Activated T-cell treated with anti-CD3 and anti-CD28 coated beads for 48 hours (primary cell): ENCODE measurements around the gene ADCY1.

Experiments
- DNase-seq: peaks from one replicate; pipeline ENCODE4 v3.0.0-alpha.2; 2020; ENCODE audit warnings: low read depth

ADCY1 gene

DNA sequence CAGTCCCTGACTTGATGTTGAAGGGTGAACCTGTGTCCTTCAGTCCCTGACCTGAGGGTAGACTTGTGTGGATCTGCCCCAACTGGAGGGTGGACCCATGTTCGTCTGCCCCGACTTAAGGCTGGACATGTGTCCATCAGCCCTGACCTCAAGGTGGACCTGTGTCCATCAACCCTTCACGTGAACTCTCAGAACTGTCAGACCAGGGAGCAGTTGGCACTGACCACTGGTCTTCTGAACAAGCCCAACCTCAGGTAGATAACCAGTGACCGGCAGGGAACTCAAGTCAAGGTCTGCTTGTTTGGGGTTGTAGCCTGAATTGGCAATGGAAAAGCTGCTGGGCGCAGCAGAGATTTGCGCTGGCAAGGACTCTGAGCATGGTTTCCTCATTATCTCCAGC is 96.5 kb downstream of the ADCY1 start:
- no peak for DNase-seq

DNA sequence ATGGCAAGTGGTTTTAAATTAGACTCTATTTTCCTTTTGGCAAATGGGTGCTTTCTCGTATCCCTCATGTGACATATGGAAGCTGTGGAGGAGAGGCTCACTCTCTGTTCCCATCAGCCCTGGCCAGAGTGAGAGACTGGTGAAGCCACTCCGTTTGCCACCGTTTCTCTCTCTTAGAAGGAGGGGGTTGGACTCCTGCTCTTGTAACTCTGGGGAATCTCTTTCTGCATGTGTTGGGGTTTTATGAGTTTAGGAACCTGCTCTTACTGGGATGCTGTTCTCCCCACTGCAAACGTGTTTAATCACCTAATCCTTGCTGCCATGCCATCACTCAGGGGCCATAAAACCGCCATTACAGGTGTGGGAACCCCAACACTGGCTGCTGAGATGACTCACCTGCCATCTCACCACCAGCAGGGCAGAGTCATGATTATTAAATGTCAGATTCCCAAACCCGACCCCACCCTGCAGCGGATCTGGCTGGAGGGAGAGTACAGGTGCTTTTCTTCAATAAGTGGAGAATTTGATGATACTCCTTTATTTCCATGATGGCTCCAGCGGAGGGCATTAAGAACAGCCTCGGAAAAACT is 103.2 kb downstream of the ADCY1 start:
- DNase-seq: no peak

DNA sequence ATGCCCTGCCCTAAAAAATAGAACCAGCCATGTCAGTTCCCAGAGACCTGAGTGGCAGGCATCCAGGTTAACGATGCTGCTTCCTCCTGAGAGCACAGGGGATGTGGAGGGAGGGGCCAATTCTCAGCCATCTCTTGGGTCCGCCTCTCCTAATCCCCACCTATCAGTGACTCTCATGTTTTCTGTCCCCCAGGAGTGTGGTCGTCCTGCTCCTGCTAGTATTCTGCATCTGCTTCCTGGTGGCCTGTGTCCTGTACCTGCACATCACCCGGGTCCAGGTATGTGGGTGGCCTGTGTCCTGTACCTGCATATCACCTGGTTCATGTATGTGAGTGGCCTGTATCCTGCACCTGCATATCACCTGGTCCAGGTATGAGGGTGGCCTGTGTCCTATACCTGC is 105.3 kb downstream of the ADCY1 start:
- DNase-seq: no peak

DNA sequence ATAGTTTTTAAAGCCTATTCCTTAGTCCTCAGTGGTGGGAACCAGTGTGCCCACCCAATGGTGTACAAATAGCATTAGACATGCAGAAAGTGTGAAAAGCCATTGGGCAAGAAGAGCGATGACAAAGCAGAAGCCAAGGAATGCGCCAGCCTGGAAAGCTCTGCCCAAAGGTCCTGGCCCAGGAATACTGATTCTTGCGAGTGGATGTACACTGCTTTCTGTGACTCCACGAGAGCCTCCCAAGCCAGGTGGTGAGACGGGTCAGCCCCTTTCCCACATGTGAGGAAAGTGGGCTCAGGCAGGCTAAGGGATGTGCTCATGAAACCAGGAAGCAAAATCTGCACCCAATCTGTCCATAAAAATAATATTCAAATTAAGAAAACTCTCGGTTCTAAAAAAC is 106.6 kb downstream of the ADCY1 start:
- DNase-seq: no peak

DNA sequence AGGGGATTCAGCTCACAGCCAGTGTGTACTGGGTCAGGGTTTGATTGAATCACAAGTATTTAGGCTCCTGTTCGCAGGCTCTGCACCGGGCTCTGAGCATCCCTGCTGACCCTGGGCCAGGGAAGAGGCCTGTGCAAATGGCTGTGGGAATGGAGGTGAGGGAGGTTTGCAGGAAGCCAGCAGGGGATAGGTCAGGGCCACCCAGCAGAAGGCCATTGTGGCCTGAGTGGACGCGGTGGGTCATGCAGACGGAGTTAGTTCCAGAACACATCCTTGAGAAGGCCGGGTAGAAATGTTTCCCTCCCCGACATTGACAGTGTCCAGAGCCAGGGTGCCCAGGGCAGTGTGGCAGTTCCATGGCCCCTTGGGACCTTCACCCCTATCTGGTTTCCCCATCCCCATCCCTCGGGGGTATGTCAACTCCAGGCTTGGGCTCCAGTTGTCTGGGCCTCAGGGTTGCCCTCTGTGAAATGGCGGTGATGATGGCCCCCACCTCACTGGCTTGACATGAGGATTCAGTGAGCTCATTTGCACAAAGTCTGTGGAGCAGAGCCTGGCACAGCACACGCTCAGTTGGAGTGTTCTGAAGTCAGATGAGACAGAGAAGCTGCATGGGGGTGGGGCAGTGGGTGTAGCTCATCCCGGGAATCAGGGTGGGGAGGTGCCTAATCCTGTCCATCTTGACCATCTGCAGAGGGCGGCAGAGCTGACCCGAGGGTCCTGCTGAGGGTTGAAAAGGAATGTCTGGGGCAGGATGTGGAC is 107.6 kb downstream of the ADCY1 start:
- DNase-seq: no peak

DNA sequence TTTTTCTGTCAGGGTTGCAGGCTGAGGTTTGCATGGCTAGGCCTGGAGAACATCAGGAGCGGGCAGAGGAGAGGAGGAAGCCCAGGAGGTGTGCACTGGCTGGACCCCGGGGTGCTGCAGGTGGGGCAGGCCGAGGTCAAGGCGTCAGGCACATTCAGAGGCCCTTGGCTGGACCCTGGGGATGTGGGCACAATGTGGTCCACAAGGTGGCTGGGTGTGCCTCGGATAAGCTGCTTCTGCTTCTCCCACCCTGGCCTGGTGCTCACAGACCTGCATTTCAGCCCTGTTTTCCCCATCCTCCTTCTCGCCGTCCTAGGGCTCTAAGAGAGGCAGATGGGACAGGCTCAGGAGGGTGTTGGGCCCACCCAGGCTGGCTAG is 108.2 kb downstream of the ADCY1 start:
- DNase-seq: no peak

DNA sequence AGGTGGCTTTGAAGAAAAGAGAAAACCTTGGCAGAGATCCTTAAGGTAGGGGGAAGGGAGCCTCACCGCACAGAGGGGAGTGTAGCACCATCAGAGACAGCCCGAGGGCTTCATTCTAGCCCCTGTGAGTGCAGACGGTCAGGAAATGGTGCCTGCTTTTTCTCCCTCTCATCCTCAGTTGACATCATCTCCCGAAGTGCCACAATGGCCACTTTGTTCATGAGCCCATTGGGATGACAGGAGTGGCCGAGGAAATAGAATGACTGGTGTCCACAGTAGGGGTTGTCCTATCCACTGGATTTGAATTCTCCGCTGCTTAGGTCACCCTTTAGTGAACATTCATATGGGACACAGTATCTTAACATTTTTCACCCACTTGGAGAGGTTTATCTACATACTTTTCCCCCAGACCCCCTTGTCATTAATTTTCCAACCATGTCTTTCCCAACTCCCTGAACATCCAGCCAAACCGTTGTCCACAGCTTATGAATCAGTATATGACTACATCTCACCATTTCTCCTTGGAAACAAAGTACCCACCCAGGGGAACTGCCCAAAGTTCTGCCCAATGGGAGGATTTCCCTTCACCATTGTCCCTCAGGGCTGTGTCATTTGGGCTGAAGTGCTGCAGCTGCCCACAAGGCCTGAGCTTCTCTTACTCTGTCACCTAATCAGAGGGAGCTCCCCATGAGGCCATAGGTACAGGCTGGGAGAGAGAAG is 108.8 kb downstream of the ADCY1 start:
- DNase-seq: no peak

DNA sequence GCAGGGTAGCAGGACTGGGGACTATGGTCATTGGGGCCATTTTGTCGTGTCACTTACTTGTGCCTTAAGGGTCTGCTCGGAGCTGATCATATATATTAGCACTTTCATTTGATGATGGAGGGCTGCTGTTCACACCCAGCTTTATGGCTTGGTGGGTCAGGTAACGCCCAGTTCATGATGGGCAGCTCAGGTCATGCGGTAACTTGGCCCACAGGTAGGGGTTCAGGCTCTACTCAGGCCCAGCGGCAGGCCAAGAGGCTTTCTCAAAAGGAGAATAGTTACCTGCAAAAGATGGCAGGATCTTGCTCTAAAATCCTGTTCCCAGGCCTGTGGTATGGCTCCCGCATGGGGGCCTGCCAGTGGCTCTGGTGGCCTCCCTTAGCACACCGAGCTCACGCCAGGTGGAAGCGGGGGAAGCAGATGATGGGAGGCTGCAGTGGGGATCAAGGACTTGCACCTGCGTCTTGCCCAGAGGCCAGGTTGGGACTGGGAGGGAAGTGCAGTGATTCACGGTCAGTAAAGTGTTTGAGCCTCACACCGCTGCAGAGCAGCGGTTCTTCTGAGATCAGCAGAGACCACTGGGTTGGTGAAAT is 109.5 kb downstream of the ADCY1 start:
- no peak for DNase-seq

DNA sequence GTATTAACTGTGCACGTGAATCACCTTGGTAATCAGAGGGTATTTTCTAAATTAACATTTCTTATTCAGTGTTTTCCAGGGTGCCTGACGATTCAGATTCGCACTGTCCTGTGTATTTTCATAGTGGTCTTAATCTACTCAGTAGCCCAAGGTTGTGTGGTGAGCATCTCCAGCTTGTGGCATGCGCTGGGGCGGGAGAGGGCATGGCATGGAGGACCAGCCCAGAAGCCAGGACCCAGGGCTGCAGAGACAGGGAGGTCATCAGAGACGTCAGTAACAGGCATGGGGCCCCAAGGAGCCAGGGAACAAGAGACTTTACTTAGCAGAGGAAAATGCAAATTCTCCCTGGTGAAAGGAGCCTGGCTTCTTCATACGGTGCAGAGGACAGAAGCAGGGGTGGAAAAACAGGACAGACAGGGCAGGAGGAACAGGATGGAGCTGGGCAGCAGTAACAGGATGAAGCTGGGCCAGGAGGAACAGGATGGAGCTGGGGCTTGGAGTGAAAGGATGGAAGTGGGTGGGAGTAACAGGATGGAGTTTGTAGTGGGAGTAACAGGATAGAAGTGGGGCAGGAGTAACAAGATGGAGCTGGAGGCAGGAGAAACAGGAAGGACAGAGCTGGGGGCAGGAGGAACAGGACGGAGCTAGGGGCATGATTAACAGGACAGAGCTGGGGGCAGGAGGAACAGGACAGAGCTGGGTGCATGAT is 110.9 kb downstream of the ADCY1 start:
- no peak for DNase-seq

DNA sequence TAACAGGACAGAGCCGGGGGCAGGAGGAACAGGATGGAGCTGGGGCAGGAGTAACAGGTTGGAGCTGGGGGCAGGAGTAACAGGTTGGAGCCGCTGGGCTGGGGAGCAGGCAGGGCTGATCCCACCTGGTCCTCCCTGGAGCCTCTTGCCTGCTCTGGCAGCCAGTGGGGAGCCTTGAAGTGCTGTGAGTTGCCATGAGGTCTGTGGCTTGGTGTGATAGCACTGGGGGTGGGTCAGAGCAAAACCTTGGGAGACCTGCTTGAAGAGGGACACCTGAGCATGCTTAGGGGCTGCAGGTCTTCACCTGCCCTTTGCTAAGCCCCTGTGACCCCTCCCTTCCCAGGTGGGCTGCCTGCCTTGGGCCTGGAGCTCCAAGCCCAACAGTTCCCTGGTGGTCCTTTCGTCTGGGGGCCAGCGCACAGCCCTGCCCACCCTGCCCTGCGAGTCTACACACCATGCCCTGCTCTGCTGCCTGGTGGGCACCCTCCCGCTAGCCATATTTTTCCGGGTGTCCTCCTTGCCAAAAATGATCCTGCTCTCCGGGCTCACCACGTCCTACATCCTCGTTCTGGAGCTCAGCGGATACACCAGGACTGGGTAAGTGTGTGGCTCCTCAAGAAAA is 111.6 kb downstream of the ADCY1 start:
- DNase-seq: no peak

DNA sequence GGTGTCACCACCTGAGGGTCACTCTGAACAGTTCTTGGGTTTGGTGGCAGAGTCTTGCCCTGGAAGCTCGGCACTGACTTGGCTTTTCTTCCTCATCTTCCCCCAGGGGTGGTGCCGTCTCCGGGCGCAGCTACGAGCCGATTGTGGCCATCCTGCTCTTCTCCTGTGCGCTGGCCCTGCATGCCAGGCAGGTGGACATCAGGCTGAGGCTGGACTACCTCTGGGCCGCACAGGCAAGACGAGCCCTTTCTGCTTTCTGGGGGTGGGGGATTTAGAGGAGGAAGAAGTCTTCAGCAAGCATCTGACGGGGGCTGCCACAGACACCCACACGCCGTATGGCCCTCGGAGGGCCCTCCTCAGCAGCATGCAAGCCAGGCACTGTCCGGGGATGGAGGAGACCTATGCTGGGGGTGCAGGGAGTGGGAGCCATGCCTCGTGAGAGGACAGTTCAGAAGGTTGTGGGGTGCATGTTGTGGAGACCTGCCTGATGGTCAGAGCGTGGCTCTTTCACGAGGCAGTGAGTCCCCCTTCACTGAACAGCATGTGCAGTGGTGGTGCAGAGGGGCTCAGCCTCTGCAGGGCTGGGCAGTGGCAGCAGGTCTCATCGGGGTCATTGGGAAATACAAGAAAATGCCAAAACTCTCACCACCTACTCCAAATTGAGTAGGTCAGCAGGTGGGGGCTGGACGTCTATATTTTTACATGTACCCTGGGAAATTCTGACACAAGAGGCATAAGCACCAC is 112.4 kb downstream of the ADCY1 start:
- no peak for DNase-seq

DNA sequence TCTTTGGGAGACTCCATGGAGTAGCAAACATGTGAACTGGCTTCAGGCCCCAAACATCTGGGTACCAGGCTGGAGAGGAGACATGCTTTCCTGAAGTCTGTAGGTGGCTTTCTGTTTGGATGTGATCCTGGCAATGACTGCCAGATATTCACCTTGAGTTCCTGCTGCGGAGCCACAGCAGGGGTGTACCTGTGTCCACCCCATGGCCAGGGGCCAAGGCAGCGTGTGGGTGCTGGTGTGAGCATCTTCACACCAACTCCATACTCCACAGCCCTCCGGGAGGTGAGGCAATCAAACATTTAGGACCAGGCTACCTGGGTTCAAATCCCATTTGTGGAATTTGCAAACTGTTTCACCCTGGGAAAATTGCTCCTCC is 113.0 kb downstream of the ADCY1 start:
- DNase-seq: no peak

DNA sequence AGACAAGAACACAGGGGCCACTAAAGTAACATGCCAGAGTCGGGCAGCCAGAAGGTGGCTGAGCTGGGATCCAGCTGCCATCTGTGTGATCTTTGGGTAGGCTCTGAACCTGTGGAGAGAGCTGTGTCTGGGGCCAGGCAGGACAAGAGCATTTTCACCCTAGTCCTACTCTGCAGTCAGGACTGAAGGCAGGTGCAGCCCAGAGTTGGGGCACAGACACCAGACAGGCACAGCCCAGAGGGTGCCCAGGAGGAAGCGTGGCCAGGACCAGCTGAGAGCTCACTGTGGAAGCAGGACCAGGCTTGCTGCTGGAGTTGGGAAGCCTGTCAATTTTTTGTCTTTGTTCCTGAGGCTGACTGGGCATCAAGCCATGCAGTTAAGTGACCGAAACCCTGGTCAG is 113.6 kb downstream of the ADCY1 start:
- no peak for DNase-seq

DNA sequence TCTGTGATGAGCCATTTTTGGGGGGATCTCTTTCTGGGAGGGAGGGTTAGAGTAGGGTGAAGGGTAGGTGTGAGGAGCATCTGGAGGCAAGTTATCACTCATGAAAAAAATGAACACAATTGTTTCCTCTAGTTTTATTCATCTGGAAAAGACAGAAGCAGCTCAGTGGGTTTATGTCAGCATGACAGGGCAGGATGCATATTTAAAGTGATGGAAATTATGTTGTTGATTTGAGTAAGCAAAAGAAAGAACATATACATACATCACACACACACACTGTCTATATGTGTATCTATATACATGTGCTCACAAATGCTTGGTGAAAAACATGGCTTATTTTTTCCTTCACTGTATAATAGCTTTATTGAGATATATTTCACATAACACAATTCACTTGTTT is 114.2 kb downstream of the ADCY1 start:
- no peak for DNase-seq

DNA sequence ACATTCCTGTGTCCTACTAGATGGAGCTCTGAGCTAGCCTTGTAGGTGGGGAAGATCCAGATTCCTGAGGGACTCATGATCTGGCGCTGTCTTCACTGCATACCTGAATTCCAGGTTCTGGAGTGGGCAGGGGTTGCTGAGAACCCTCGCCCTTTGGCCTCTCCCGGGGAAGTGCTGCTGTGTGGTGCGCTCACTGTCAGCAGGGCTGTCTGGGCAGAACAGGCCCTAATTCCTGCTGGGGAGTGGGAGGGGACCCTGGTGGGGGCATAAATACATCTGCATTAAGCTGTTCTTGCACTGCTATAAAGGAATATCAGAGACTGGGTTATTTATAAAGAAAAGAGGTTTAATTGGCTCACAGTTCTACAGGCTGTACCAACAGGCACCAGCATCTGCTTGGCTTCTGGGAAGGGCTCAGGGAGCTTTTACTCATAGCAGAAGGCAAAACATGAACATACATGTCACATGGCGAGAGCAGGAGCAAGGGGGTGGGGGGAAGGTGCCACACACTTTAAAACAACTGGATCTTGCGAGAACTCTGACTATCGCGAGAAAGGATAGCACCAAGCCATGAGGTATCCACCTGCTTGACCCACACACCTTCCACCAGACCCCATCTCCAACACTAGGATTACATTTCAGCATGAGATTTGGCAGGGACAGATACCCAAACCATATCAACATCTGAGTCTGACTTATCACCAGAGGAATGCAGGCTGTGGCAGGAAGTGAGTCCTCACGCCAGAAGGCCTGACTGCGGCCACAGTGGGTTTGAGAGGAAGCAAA is 115.0 kb downstream of the ADCY1 start:
- no peak for DNase-seq

DNA sequence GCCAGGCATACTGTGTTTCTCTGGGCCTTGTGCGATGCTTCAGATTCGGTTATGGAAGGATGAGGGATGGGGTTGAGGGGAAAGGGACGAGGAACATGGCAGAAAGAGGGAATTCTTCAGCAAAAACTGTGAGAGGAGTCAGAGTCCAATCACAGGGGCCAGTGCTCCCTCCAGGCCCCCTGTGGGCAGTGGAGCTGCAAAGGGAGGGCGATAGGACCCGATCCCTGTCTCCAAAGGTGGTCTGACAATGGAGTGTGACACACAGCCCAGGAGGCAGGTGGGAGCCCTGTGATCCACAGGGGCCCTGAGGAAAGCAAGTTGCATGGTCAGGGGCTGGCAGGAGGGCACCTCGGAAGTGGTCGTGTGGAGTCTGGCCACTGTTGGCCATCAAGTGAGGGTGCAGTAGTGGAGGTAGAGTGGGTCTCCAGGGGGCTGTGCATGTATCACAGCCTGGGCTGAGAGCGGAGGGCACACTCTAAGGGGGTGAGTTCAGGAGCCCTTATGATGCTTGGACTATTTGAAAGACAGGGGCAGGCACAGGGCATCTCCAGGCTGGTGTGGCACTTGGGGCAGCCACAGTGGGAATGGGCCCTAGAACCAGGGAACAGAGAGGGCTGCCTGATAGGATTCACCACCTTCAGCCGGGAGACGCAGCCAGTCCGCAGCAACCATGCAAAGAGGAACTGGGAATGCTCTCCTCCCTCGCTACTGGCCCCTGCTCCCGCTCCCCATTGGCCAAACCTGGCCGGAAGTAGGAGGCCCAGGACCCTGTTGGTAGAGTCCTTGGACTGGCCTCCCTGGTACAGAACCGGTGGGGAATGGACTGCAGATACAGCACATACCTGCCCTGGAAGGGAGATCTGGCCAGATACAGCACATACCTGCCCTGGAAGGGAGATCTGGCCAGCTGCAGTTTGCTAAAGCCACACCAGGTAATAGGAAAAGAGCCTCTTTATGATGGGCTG is 115.9 kb downstream of the ADCY1 start:
- no peak for DNase-seq

DNA sequence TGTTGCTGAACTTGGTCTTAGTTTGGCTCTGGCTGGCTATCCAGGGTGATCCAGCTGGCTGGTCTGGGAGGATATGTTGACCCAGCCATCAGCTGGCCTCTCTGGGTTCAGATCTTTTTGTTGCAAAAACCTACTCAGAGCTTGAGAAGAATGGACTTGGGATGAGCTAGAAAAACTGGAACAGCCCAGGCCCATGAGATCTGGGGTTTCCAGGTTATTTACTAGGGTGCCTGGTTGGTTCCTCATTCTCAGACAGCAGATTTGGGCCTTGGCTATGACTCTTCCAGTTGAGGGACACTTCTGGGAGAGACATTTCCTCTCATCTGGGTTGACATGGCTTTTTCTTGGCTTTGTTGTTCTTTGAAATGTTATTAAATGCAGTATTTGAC is 116.6 kb downstream of the ADCY1 start:
- no peak for DNase-seq

DNA sequence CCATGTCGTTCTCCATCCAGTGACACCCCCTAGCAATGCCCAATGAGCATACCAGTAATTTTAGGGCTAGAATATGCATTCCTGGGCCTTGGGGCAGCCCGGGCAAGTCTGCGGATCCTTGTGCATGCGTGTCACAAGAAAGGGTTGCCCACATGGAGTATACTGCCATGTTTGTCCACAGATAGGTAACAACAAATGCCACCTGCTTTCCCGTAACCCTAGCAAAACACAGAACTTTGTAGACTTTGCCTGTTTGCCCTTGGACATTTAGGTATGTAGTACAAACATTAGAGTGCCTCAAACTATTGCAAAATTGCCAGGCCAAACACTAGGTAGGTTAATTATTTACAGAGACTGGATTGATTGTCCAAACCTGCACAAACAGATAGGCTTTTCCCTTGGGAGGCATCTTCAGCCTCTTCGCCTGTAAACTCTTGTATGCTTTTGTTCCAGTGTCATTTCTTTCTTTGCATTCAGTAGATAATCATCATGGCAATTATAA is 117.0 kb downstream of the ADCY1 start:
- DNase-seq: no peak

DNA sequence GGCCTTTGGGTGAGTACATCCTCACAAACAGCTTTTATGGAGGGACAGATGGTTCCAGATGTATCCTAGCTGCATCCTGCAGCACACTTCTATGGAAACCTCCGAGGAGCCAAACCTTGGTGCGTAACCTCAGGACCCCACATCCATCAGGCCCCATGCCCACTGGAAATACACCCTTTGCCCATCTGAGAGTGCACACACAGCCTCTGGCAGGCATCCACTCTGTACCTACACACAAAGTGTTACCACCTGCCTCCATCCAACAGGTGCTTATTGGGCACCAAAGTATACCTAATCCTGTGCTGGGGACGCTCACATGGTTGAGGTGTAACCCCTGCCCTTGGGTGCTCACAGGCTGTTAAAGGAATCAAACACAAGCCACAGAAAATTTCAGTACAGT is 117.9 kb downstream of the ADCY1 start:
- DNase-seq: no peak
